ENCODE results near the gene UBE2L3. TPM values are rescaled to one million over a fixed set of nuclear protein-coding genes. Genes with fewer than 3 reads are reported as not detected.

UBE2L3 gene
- total and polyA plus RNA-seq, 10 of the 15 experiments (the other 5 are each of a cell fraction or from before 2014, with no cell fraction given) = 55.7 to 168 (median 113) TPM

DNA sequence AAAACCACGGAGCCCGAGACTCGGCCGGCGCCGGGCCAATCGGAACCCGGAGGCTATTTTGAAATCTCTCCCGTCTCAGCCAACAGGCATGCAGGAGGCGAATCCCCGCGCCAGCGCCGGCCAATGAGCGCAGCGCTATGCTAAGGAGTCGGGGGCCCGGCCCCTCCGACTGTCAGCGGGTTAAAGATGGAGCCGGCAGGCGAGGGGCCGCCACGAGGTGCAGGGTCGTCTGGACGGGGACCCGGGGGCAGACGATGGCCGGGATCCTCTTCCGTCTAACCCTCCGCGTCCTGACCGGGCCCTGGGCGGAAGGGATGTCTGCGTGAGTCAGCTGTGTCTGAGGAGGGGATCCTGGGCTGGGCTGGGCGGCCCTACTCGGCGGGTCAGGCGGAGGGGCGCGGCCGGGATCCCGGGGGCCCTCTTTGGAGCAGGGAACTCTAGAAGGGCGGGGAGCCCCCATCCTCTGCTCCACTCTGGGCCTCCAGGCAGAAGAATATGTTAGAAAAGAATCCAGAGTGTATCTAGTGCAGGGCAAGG, 84.6 kb downstream of the UBE2L3 start:
- intact Hi-C loops (cut with micrococcal nuclease; ENCODE audit: unreplicated experiment) (no loop called here), in situ Hi-C loops (cut with MboI) (no loop called here)
- Histone ChIP-seq H3K4me2 (ENCODE audit: control insufficient read depth, insufficient read depth) (peak overlapping the region; percentile 93), H4K20me1 (ENCODE audit: control insufficient read depth, insufficient read depth) (no peaks in the 10 kb centered on the region), H3K27me3 (replicated peaks in 1 of 2; ENCODE audit: control insufficient read depth in 2 of 2, insufficient read depth in 2 of 2, low read length in 1 of 2) (no peaks in the 10 kb centered on the region), H2AFZ (ENCODE audit: control insufficient read depth, low read depth, low read length) (peak overlapping the region; percentile 90), H3K9me3 (replicated peaks; ENCODE audit: control insufficient read depth, insufficient read depth, low read length) (no peaks in the 10 kb centered on the region), H3K79me2 (ENCODE audit: control insufficient read depth, insufficient read depth, low read length) (peaks cover 7% of the 10 kb centered on the region), H3K4me3 (peak overlapping the region; percentile 73), H3K27ac (ENCODE audit: control insufficient read depth, insufficient read depth) (peak overlapping the region; percentile 89), H3K4me1 (ENCODE audit: control insufficient read depth, insufficient read depth, low read length) (peaks cover 3% of the 10 kb centered on the region), H3K36me3 (ENCODE audit: control insufficient read depth in 2 of 2, insufficient read depth in 2 of 2, low read length in 1 of 2) (peaks cover 3% of the 10 kb centered on the region in 2 experiments), H3K9ac (ENCODE audit: control insufficient read depth, insufficient read depth, low read length) (peak overlapping the region; percentile 95)
- BruUV-seq (replicated peaks) = no TSS peak
- under 1% methylated on average over 44 of the region's 44 CpGs for WGBS (ENCODE audit: insufficient coverage, insufficient replicate concordance, low lambda C conversion rate, missing lambda C conversion rate)
- peak; percentile 99 for ATAC-seq
- POLR2A ChIA-PET = interaction anchor here (1.4 to 1.6 kb wide), 3 partner anchors 10 to 72 kb away, joined by 3 to 6 read pairs (median 4); partner anchors contain the start of genes PPIL2 and SDF2L1
- RAD21 ChIA-PET (ENCODE audit: unreplicated experiment) = interaction anchor here (1.0 to 1.9 kb wide), 3 partner anchors 9 to 111 kb away, joined by 4 to 5 read pairs (median 4); partner anchors contain the start of gene SDF2L1
- CTCF ChIA-PET = interaction anchor here (0.9 to 3.0 kb wide), 3 partner anchors 10 to 559 kb away, joined by 3 to 10 read pairs (median 4); partner anchors contain the start of genes SDF2L1 and YDJC
- peak; percentile 49 for FAIRE-seq
- SMC1A ChIA-PET (ENCODE audit: uncharacterized antibody, unreplicated experiment) = interaction anchor here (0.8 to 2.4 kb wide), 4 partner anchors 10 to 286 kb away, joined by 3 to 8 read pairs (median 3); partner anchors contain the start of gene SDF2L1
- DNase-seq (ENCODE audit: low read depth, low spot score) = peak; percentile 51
- TF ChIP-seq POLR2A (IDR thresholded peaks at IDR 0.05; ENCODE audit: low read depth, low read length) (peak; percentile 95), NFXL1 (IDR thresholded peaks at IDR 0.05; ENCODE audit: borderline replicate concordance) (no peak), NKRF (conservative IDR thresholded peaks at IDR 0.05) (peak; percentile 81), FOS (IDR thresholded peaks at IDR 0.05; ENCODE audit: borderline replicate concordance, extremely low read depth, insufficient read length) (peak; percentile 38), MAX (IDR thresholded peaks at IDR 0.05; ENCODE audit: low read depth, low read length) (peak; percentile 79), GATAD2B (conservative IDR thresholded peaks at IDR 0.05; ENCODE audit: low read depth) (peak; percentile 46; the same call in 1 of the 2 replicates), POU2F2 (IDR thresholded peaks at IDR 0.05; ENCODE audit: borderline replicate concordance, low read depth, low read length) (no peak), BACH1 (IDR thresholded peaks at IDR 0.05; ENCODE audit: borderline replicate concordance) (peak; percentile 28; the same call in 1 of the 2 replicates), CHD4 (IDR thresholded peaks at IDR 0.05) (no peak), CREM (IDR thresholded peaks at IDR 0.05; ENCODE audit: low read depth) (0 out of 2 replicates have a peak, but pooled peaks have one; percentile 6), POLR2AphosphoS2 (IDR thresholded peaks at IDR 0.05; ENCODE audit: low read depth, low read length) (no peak), NR2F1 (conservative IDR thresholded peaks at IDR 0.05) (0 out of 2 replicates have a peak, but pooled peaks have one; percentile 28), GABPA (IDR thresholded peaks at IDR 0.05; ENCODE audit: low read depth) (no peak), CHD2 (IDR thresholded peaks at IDR 0.05; ENCODE audit: borderline replicate concordance, low read depth, low read length) (peak; percentile 47; the same call in 1 of the 2 replicates), IKZF1 (conservative IDR thresholded peaks at IDR 0.05) (peak; percentile 47)
- TF ChIP-seq, protein P1, sequence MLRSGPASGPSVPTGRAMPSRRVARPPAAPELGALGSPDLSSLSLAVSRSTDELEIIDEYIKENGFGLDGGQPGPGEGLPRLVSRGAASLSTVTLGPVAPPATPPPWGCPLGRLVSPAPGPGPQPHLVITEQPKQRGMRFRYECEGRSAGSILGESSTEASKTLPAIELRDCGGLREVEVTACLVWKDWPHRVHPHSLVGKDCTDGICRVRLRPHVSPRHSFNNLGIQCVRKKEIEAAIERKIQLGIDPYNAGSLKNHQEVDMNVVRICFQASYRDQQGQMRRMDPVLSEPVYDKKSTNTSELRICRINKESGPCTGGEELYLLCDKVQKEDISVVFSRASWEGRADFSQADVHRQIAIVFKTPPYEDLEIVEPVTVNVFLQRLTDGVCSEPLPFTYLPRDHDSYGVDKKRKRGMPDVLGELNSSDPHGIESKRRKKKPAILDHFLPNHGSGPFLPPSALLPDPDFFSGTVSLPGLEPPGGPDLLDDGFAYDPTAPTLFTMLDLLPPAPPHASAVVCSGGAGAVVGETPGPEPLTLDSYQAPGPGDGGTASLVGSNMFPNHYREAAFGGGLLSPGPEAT (IDR thresholded peaks at IDR 0.05; ENCODE audit: low read depth) = peak; percentile 9; the same call in 1 of the 2 replicates
- TF ChIP-seq, protein P2, sequence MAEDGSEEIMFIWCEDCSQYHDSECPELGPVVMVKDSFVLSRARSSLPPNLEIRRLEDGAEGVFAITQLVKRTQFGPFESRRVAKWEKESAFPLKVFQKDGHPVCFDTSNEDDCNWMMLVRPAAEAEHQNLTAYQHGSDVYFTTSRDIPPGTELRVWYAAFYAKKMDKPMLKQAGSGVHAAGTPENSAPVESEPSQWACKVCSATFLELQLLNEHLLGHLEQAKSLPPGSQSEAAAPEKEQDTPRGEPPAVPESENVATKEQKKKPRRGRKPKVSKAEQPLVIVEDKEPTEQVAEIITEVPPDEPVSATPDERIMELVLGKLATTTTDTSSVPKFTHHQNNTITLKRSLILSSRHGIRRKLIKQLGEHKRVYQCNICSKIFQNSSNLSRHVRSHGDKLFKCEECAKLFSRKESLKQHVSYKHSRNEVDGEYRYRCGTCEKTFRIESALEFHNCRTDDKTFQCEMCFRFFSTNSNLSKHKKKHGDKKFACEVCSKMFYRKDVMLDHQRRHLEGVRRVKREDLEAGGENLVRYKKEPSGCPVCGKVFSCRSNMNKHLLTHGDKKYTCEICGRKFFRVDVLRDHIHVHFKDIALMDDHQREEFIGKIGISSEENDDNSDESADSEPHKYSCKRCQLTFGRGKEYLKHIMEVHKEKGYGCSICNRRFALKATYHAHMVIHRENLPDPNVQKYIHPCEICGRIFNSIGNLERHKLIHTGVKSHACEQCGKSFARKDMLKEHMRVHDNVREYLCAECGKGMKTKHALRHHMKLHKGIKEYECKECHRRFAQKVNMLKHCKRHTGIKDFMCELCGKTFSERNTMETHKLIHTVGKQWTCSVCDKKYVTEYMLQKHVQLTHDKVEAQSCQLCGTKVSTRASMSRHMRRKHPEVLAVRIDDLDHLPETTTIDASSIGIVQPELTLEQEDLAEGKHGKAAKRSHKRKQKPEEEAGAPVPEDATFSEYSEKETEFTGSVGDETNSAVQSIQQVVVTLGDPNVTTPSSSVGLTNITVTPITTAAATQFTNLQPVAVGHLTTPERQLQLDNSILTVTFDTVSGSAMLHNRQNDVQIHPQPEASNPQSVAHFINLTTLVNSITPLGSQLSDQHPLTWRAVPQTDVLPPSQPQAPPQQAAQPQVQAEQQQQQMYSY (CRISPR knock-in tag; IDR thresholded peaks at IDR 0.05) = no peak
